Measurements from ENCODE around the gene INO80.

Gene INO80

GRCh38 chr15:40991355-40991754 is 124.7 kb downstream of the INO80 start:
- Histone ChIP-seq H3K27me3 (ENCODE audit: control insufficient read depth in 1 of 2, insufficient read depth in 2 of 2, low read length in 2 of 2) (no peaks in the 10 kb centered on the region), H3K4me1 (ENCODE audit: insufficient read depth, low read length) (peaks cover 11% of the 10 kb centered on the region), H3K9me3 (ENCODE audit: low read length) (no peaks in the 10 kb centered on the region), H3K36me3 (ENCODE audit: insufficient read depth, low read length) (peaks cover 22% of the 10 kb centered on the region), H3K9ac (ENCODE audit: low read length) (no peak overlapping the region), H3K4me3 (ENCODE audit: low read depth in 1 of 2, low read length in 2 of 2) (no peak overlapping the region), H3K27ac (ENCODE audit: low read depth, low read length) (no peak overlapping the region)

GRCh38 chr15:40990789-40991188 is 125.3 kb downstream of the INO80 start:
- H3K9me3 ChIP-seq (ENCODE audit: low read length) = no peaks in the 10 kb centered on the region
- peaks cover 25% of the 10 kb centered on the region for H3K36me3 ChIP-seq (ENCODE audit: insufficient read depth, low read length)
- no peak overlapping the region for H3K27ac ChIP-seq (ENCODE audit: low read depth, low read length)
- peaks cover 11% of the 10 kb centered on the region for H3K4me1 ChIP-seq (ENCODE audit: insufficient read depth, low read length)
- H3K27me3 ChIP-seq (ENCODE audit: control insufficient read depth in 1 of 2, insufficient read depth in 2 of 2, low read length in 2 of 2) = no peaks in the 10 kb centered on the region
- H3K4me3 ChIP-seq (ENCODE audit: low read depth in 1 of 2, low read length in 2 of 2) = no peak overlapping the region
- no peak overlapping the region for H3K9ac ChIP-seq (ENCODE audit: low read length)

- Histone ChIP-seq H3K27ac (ENCODE audit: low read depth, low read length) (no peak overlapping the region), H3K4me3 (ENCODE audit: low read depth in 1 of 2, low read length in 2 of 2) (no peak overlapping the region), H3K9ac (ENCODE audit: low read length) (no peak overlapping the region), H3K27me3 (ENCODE audit: control insufficient read depth in 1 of 2, insufficient read depth in 2 of 2, low read length in 2 of 2) (no peaks in the 10 kb centered on the region), H3K4me1 (ENCODE audit: insufficient read depth, low read length) (peaks cover 11% of the 10 kb centered on the region), H3K9me3 (ENCODE audit: low read length) (no peaks in the 10 kb centered on the region), H3K36me3 (ENCODE audit: insufficient read depth, low read length) (peaks cover 28% of the 10 kb centered on the region)
Measured at GRCh38 chr15:40990080-40990479, 126.0 kb downstream of the INO80 start.

GRCh38 chr15:40988156-40988555 is 127.9 kb downstream of the INO80 start:
- peaks cover 41% of the 10 kb centered on the region for H3K36me3 ChIP-seq (ENCODE audit: insufficient read depth, low read length)
- no peaks in the 10 kb centered on the region for H3K9me3 ChIP-seq (ENCODE audit: low read length)
- H3K27ac ChIP-seq (ENCODE audit: low read depth, low read length) = no peak overlapping the region
- H3K4me1 ChIP-seq (ENCODE audit: insufficient read depth, low read length) = peaks cover 11% of the 10 kb centered on the region
- H3K4me3 ChIP-seq (ENCODE audit: low read depth in 1 of 2, low read length in 2 of 2) = no peak overlapping the region
- no peaks in the 10 kb centered on the region for H3K27me3 ChIP-seq (ENCODE audit: control insufficient read depth in 1 of 2, insufficient read depth in 2 of 2, low read length in 2 of 2)
- no peak overlapping the region for H3K9ac ChIP-seq (ENCODE audit: low read length)

GRCh38 chr15:40986820-40987219 is 129.3 kb downstream of the INO80 start:
- Histone ChIP-seq H3K4me1 (ENCODE audit: insufficient read depth, low read length) (no peaks in the 10 kb centered on the region), H3K27me3 (ENCODE audit: control insufficient read depth in 1 of 2, insufficient read depth in 2 of 2, low read length in 2 of 2) (no peaks in the 10 kb centered on the region), H3K27ac (ENCODE audit: low read depth, low read length) (no peak overlapping the region), H3K36me3 (ENCODE audit: insufficient read depth, low read length) (peaks cover 52% of the 10 kb centered on the region), H3K4me3 (ENCODE audit: low read depth in 1 of 2, low read length in 2 of 2) (no peak overlapping the region), H3K9ac (ENCODE audit: low read length) (no peak overlapping the region), H3K9me3 (ENCODE audit: low read length) (no peaks in the 10 kb centered on the region)

GRCh38 chr15:40985541-40986330 is 130.3 kb downstream of the INO80 start:
- Histone ChIP-seq H3K27ac (ENCODE audit: low read depth, low read length) (no peak overlapping the region), H3K9ac (ENCODE audit: low read length) (no peak overlapping the region), H3K9me3 (ENCODE audit: low read length) (no peaks in the 10 kb centered on the region), H3K36me3 (ENCODE audit: insufficient read depth, low read length) (peaks cover 63% of the 10 kb centered on the region), H3K4me3 (ENCODE audit: low read depth in 1 of 2, low read length in 2 of 2) (no peak overlapping the region), H3K4me1 (ENCODE audit: insufficient read depth, low read length) (no peaks in the 10 kb centered on the region), H3K27me3 (ENCODE audit: control insufficient read depth in 1 of 2, insufficient read depth in 2 of 2, low read length in 2 of 2) (no peaks in the 10 kb centered on the region)

GRCh38 chr15:40984964-40985363 is 131.1 kb downstream of the INO80 start:
- no peak overlapping the region for H3K4me3 ChIP-seq (ENCODE audit: low read depth in 1 of 2, low read length in 2 of 2)
- no peaks in the 10 kb centered on the region for H3K4me1 ChIP-seq (ENCODE audit: insufficient read depth, low read length)
- H3K9me3 ChIP-seq (ENCODE audit: low read length) = no peaks in the 10 kb centered on the region
- H3K27ac ChIP-seq (ENCODE audit: low read depth, low read length) = no peak overlapping the region
- no peak overlapping the region for H3K9ac ChIP-seq (ENCODE audit: low read length)
- H3K36me3 ChIP-seq (ENCODE audit: insufficient read depth, low read length) = peaks cover 71% of the 10 kb centered on the region
- H3K27me3 ChIP-seq (ENCODE audit: control insufficient read depth in 1 of 2, insufficient read depth in 2 of 2, low read length in 2 of 2) = no peaks in the 10 kb centered on the region

- no peaks in the 10 kb centered on the region for H3K27me3 ChIP-seq (ENCODE audit: control insufficient read depth in 1 of 2, insufficient read depth in 2 of 2, low read length in 2 of 2)
- H3K9ac ChIP-seq (ENCODE audit: low read length) = no peak overlapping the region
- H3K9me3 ChIP-seq (ENCODE audit: low read length) = no peaks in the 10 kb centered on the region
- H3K4me1 ChIP-seq (ENCODE audit: insufficient read depth, low read length) = no peaks in the 10 kb centered on the region
- no peak overlapping the region for H3K27ac ChIP-seq (ENCODE audit: low read depth, low read length)
- peaks cover 77% of the 10 kb centered on the region for H3K36me3 ChIP-seq (ENCODE audit: insufficient read depth, low read length)
- H3K4me3 ChIP-seq (ENCODE audit: low read depth in 1 of 2, low read length in 2 of 2) = no peak overlapping the region
Measured at GRCh38 chr15:40984406-40984805, 131.7 kb downstream of the INO80 start.

GRCh38 chr15:40982855-40983254 is 133.2 kb downstream of the INO80 start:
- Histone ChIP-seq H3K4me3 (ENCODE audit: low read depth in 1 of 2, low read length in 2 of 2) (no peak overlapping the region), H3K27ac (ENCODE audit: low read depth, low read length) (no peak overlapping the region), H3K9ac (ENCODE audit: low read length) (no peak overlapping the region), H3K4me1 (ENCODE audit: insufficient read depth, low read length) (no peaks in the 10 kb centered on the region), H3K36me3 (ENCODE audit: insufficient read depth, low read length) (peaks cover 91% of the 10 kb centered on the region), H3K9me3 (ENCODE audit: low read length) (no peaks in the 10 kb centered on the region), H3K27me3 (ENCODE audit: control insufficient read depth in 1 of 2, insufficient read depth in 2 of 2, low read length in 2 of 2) (no peaks in the 10 kb centered on the region)

- Histone ChIP-seq H3K27ac (ENCODE audit: low read depth, low read length) (no peak overlapping the region), H3K9me3 (ENCODE audit: low read length) (no peaks in the 10 kb centered on the region), H3K27me3 (ENCODE audit: control insufficient read depth in 1 of 2, insufficient read depth in 2 of 2, low read length in 2 of 2) (no peaks in the 10 kb centered on the region), H3K4me3 (ENCODE audit: low read depth in 1 of 2, low read length in 2 of 2) (no peak overlapping the region), H3K4me1 (ENCODE audit: insufficient read depth, low read length) (no peaks in the 10 kb centered on the region), H3K9ac (ENCODE audit: low read length) (no peak overlapping the region), H3K36me3 (ENCODE audit: insufficient read depth, low read length) (peaks cover 89% of the 10 kb centered on the region)
Measured at GRCh38 chr15:40981186-40981585, 134.9 kb downstream of the INO80 start.

GRCh38 chr15:40978562-40978961 is 137.5 kb downstream of the INO80 start:
- Histone ChIP-seq H3K27me3 (ENCODE audit: control insufficient read depth in 1 of 2, insufficient read depth in 2 of 2, low read length in 2 of 2) (no peaks in the 10 kb centered on the region), H3K4me1 (ENCODE audit: insufficient read depth, low read length) (no peaks in the 10 kb centered on the region), H3K9ac (ENCODE audit: low read length) (no peak overlapping the region), H3K36me3 (ENCODE audit: insufficient read depth, low read length) (peaks cover 71% of the 10 kb centered on the region), H3K4me3 (ENCODE audit: low read depth in 1 of 2, low read length in 2 of 2) (no peak overlapping the region), H3K27ac (ENCODE audit: low read depth, low read length) (no peak overlapping the region), H3K9me3 (ENCODE audit: low read length) (no peaks in the 10 kb centered on the region)

GRCh38 chr15:40978141-40978540 is 137.9 kb downstream of the INO80 start:
- H3K27ac ChIP-seq (ENCODE audit: low read depth, low read length) = no peak overlapping the region
- H3K9me3 ChIP-seq (ENCODE audit: low read length) = no peaks in the 10 kb centered on the region
- no peak overlapping the region for H3K4me3 ChIP-seq (ENCODE audit: low read depth in 1 of 2, low read length in 2 of 2)
- H3K9ac ChIP-seq (ENCODE audit: low read length) = no peak overlapping the region
- peaks cover 71% of the 10 kb centered on the region for H3K36me3 ChIP-seq (ENCODE audit: insufficient read depth, low read length)
- H3K27me3 ChIP-seq (ENCODE audit: control insufficient read depth in 1 of 2, insufficient read depth in 2 of 2, low read length in 2 of 2) = no peaks in the 10 kb centered on the region
- no peaks in the 10 kb centered on the region for H3K4me1 ChIP-seq (ENCODE audit: insufficient read depth, low read length)

Measured in muscle layer of colon (tissue), 2 donors.